ENCODE data around the gene AIMP1. TPM values are rescaled to one million over a fixed set of nuclear protein-coding genes. Genes with fewer than 3 reads are reported as not detected.
"Not testable (repeated sequence)": the region's sequence is repeated elsewhere in the genome, so short reads cannot be mapped to it uniquely, and the experiment has no call there.

Gene AIMP1
- total RNA-seq, 1 experiment from 2014 or later = 103 TPM

DNA sequence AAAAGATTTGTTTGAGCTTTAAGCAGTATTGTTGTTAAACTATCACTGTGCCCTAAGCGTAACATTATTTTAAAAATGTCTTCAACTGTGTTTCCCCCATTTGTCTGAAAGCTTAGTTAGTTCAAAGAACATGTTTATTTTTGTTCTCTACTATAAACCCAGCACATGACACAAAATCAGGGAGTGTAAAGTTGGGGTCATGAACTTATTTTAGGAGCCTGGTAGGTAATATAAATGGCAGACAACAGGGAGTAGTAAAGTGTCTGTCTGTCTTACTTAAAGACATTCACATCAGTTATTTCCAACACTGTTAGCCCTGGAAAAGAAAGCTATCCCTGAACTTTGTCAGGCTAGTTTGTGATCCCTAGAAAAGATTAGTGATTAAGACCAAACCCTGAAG, 3.9 kb downstream of the AIMP1 start:
- Mint-ChIP-seq H3K27ac (ENCODE audit: low read depth, unreplicated experiment) (peak overlapping the region; percentile 49), H3K4me3 (ENCODE audit: unreplicated experiment) (no peak overlapping the region), H3K36me3 (ENCODE audit: insufficient read depth, unreplicated experiment) (peaks cover 16% of the 10 kb centered on the region), H3K27me3 (ENCODE audit: insufficient read depth, unreplicated experiment) (no peaks in the 10 kb centered on the region), H3K9me3 (ENCODE audit: unreplicated experiment) (no peaks in the 10 kb centered on the region), H3K4me1 (ENCODE audit: insufficient read depth, unreplicated experiment) (peaks cover 13% of the 10 kb centered on the region)
- intact Hi-C loops (cut with micrococcal nuclease) = no loop called here
- no peak for DNase-seq (ENCODE audit: unreplicated experiment)
- POLR2A ChIA-PET = no interaction called here
- TF ChIP-seq CTCF (IDR thresholded peaks at IDR 0.05; ENCODE audit: unreplicated experiment) = no peak
- no TSS peak for BruUV-seq (replicated peaks)
- CTCF ChIA-PET = interaction anchor here (0.7 to 1.6 kb wide), 3 partner anchors 8 to 37 kb away, joined by 3 read pairs; no protein-coding TSS in a partner anchor

- Mint-ChIP-seq H3K36me3 (ENCODE audit: insufficient read depth, unreplicated experiment) (peaks cover 22% of the 10 kb centered on the region), H3K4me1 (ENCODE audit: insufficient read depth, unreplicated experiment) (peaks cover 13% of the 10 kb centered on the region)
- H3K27me3 Mint-ChIP-seq (ENCODE audit: insufficient read depth, unreplicated experiment); CTCF ChIA-PET; H3K27ac Mint-ChIP-seq (ENCODE audit: low read depth, unreplicated experiment); DNase-seq (ENCODE audit: unreplicated experiment); intact Hi-C loops (cut with micrococcal nuclease); H3K9me3 Mint-ChIP-seq (ENCODE audit: unreplicated experiment); BruUV-seq (replicated peaks); POLR2A ChIA-PET; H3K4me3 Mint-ChIP-seq (ENCODE audit: unreplicated experiment): not testable (repeated sequence)
Measured at GRCh38 chr4:106321168-106321567, 4.8 kb downstream of the AIMP1 start.

GRCh38 chr4:106321814-106322213, 5.5 kb downstream of the AIMP1 start:
- intact Hi-C loops (cut with micrococcal nuclease); H3K4me3 Mint-ChIP-seq (ENCODE audit: unreplicated experiment); BruUV-seq (replicated peaks); DNase-seq (ENCODE audit: unreplicated experiment); POLR2A ChIA-PET; CTCF ChIA-PET; H3K9me3 Mint-ChIP-seq (ENCODE audit: unreplicated experiment); H3K27me3 Mint-ChIP-seq (ENCODE audit: insufficient read depth, unreplicated experiment): not testable (repeated sequence)
- peaks cover 13% of the 10 kb centered on the region for H3K4me1 Mint-ChIP-seq (ENCODE audit: insufficient read depth, unreplicated experiment)
- H3K27ac Mint-ChIP-seq (ENCODE audit: low read depth, unreplicated experiment) = peak overlapping the region; percentile 57
- peaks cover 29% of the 10 kb centered on the region for H3K36me3 Mint-ChIP-seq (ENCODE audit: insufficient read depth, unreplicated experiment)

- intact Hi-C loops (cut with micrococcal nuclease) = no loop called here
- ChIA-PET POLR2A (interaction anchor here (1.1 kb wide), 1 partner anchor 9 kb away, joined by 3 read pairs; no protein-coding TSS in a partner anchor), CTCF (no interaction called here)
- Mint-ChIP-seq H3K27me3 (ENCODE audit: insufficient read depth, unreplicated experiment) (no peaks in the 10 kb centered on the region), H3K4me1 (ENCODE audit: insufficient read depth, unreplicated experiment) (peaks cover 12% of the 10 kb centered on the region), H3K4me3 (ENCODE audit: unreplicated experiment) (no peak overlapping the region), H3K27ac (ENCODE audit: low read depth, unreplicated experiment) (no peak overlapping the region), H3K36me3 (ENCODE audit: insufficient read depth, unreplicated experiment) (peaks cover 42% of the 10 kb centered on the region), H3K9me3 (ENCODE audit: unreplicated experiment) (no peaks in the 10 kb centered on the region)
- DNase-seq (ENCODE audit: unreplicated experiment) = no peak
- TF ChIP-seq CTCF (IDR thresholded peaks at IDR 0.05; ENCODE audit: unreplicated experiment) = no peak
- BruUV-seq (replicated peaks) = no TSS peak
Measured at GRCh38 chr4:106323119-106323518, 6.8 kb downstream of the AIMP1 start.

DNA sequence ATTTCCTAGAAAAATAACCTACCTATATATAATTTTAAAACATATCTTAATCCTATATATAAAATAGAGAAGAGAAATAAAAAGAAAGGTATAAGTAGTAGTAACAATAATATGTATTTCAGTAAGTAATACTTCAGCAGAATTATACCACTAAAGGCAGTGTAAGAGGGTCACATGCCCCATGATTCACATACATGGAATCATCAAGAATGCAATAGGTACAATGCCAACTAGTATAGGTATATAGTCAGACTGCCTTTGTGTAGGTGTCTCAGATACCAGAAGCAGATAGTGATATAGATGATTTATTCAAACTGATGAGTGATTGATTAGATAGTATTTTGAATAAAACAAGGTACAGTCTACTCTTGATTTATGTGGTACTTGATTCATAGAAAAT, 9.4 kb downstream of the AIMP1 start:
- DNase-seq (ENCODE audit: unreplicated experiment) = peak; percentile 3
- Mint-ChIP-seq H3K4me3 (ENCODE audit: unreplicated experiment) (no peak overlapping the region), H3K36me3 (ENCODE audit: insufficient read depth, unreplicated experiment) (peaks cover 63% of the 10 kb centered on the region), H3K27me3 (ENCODE audit: insufficient read depth, unreplicated experiment) (no peaks in the 10 kb centered on the region), H3K4me1 (ENCODE audit: insufficient read depth, unreplicated experiment) (no peaks in the 10 kb centered on the region), H3K9me3 (ENCODE audit: unreplicated experiment) (no peaks in the 10 kb centered on the region), H3K27ac (ENCODE audit: low read depth, unreplicated experiment) (no peak overlapping the region)
- ChIA-PET POLR2A (interaction anchor here (1.1 to 3.3 kb wide), 2 partner anchors 10 to 1394 kb away, joined by 6 to 13 read pairs; partner anchors contain the start of genes AIMP1, PAPSS1 and TBCK), CTCF (no interaction called here)
- BruUV-seq (replicated peaks) = no TSS peak
- intact Hi-C loops (cut with micrococcal nuclease) = loop anchor here (5.0 kb wide), 1 partner anchor 572 kb away; no protein-coding TSS in a partner anchor
- no peak for TF ChIP-seq CTCF (IDR thresholded peaks at IDR 0.05; ENCODE audit: unreplicated experiment)

Data from MCF 10A (cell line).